Stimulated activated CD4-positive, alpha-beta T cell treated with anti-CD3 and anti-CD28 coated beads, Interleukin-12 subunit alpha, Interleukin-12 subunit beta, amount 100 ng/mL, for 24 hours (primary cell): ENCODE data around the gene USP24.

Experiments used
- DNase-seq, 2 experiments: peaks; one replicate each; pipeline ENCODE4 v3.0.0-alpha.2; 2020; ENCODE audit warnings: low read depth in 2 of 2

Gene USP24

DNA sequence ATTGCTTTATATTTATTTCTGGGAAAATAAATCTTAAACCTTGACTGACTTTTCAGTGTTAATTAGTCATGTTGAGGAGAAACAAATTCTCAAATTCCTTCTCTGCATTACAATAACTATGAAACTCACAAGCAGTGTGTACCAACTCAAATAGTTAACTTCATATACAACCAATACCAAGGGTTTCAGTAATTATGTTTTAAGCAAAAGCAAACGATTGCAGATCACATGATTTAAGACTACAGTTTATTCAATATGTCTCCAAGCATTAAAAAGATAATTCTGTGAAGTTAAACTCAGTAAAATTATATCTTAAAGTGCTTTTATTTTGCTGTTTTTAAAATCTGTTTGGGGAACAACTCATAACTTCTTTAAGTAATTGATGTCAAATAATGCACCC, 147.2 kb downstream of the USP24 start:
- no peak for DNase-seq

DNA sequence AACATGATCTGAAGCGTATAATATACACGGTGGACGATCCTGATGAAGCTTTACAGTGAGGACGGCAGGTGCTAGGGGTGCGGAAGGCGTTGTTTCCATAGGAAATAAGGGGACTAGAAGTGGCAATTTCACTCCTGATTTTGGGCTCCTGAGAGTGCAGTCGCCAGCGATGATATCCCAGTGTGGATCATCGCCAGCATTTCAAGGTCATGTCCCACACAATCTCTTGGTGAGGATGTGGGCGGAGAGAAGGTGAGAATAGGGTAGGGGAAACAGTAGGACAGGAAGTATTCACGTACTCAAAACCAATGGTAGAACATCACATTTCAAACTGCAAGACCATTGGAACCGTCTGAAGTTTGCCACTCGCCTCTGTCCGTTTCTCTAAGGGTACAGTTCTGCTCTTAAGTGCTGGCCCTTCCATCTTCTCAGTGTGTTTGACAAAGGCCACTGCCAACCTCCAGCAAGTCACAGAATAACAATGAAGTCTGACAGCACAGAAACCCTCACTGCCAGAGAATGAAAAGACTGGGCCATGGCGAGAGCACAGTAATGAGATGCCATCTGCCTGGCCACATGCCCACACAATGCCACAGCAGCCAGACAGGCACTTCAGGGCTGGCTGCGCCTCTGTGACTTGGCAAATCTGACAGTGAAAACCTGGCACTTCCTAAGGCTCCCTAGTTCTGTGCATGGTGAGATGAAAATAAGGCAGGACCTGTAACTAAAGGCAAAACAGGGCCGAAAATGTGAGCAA, 148.0 kb downstream of the USP24 start:
- DNase-seq = no peak

DNA sequence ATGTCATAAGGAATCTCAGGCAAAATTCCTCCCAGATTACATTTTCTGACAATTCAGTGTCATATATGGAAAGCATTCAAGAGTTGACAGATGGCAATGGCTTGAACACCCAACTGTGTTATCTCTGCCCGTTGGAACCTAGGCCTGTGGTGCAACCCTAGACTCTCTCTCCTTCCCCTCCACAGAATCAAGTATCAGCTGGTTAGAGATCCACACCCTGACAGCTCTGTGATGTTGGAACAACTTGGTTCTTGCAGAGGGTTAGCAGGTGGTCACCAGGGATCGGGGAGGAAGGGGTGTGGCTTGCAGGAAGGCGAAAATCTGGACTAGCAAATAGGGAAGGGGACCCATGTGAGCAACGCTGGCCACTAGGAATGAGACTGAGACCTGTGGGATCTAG, 149.5 kb downstream of the USP24 start:
- DNase-seq = no peak

DNA sequence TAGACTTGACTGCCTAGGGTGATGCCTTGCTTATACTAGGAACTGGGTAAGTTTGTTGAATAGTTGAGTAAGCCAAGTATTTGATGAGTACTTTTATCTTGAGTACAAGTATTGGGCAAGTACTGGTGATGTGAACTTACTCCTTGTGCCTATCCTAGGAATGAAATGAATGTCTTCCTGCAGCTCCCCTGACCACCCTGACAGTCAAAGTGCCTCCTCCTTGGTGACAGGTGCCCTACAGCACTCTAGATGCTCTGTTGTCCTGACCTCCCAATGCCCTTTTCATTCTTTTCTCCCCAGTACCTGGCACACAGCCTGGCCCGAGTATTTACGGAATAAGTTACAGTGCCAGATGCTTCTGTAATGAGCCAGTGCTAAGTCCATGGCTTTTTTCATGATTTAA, 150.3 kb downstream of the USP24 start:
- DNase-seq = no peak

DNA sequence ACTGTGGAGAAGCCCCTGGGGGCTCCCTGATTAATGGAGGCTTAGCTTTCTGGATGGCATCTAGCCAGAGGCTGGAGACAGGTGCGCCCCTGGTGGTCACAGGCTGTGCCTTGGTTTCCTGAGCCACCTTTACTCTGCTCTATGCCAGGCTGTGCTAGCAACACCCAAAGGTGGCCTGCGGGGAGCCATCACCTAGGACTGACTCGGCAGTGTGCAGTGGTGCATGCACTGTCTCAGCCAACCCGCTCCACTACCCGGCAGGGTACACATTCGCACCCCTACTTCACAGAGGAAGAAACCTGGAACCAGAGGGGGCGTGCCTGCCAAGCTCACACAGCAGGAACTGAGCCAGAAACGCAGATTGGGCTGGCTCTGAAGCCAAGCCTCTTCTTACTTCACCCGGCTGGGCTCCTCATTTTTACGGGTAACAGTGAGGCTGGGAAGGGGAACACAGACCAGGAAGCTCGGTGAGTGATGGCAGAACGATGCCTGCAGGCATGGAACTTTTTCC, 151.0 kb downstream of the USP24 start:
- no peak for DNase-seq

DNA sequence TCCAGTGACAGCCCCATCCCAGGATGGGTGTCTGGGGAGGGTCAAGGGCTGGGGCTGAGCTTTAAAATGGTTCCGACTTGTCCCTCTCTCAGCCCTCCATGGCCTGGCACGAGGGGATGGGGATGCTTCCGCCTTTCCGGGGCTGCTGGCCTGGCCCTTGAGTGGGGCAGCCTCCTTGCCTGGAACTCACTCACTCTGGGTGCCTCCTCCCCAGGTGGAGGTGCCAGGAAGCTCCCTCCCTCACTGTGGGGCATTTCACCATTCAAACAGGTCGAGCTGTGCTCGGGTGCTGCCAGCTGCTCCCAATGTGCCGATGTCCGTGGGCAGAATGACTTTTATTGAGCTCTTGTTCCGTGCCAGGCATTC, 151.6 kb downstream of the USP24 start:
- DNase-seq = no peak

DNA sequence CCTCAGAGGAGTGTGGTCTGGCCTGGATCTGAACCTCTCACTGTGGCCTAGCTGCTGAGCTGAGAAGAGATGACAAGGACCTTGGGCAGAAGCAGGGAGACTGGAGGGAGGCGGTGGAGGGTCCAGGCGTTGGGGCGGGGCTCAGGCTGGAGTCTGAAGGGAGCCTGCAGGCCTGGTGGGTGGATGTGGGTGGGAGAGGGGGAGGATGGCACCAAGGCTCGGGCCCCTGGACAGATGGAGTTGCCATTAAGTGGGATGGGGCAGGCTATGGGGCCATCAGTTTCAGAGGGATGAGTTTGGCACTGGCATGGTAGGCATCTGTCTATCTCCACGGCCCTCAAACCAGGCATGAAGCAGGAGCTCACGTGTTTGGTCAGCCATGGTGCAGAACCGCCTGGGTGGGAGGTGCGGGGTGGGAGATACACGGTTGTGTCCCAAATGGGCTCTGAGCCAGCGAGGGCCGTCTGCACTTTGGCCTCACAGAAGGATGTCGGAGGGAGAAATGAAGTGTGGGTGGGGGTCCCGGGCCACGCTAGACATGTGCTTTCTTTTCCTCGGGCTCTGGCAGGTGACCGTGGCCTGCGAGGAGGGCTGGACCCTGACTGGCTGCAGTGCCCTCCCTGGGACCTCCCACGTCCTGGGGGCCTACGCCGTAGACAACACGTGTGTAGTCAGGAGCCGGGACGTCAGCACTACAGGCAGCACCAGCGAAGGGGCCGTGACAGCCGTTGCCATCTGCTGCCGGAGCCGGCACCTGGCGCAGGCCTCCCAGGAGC, 152.2 kb downstream of the USP24 start:
- no peak for DNase-seq

DNA sequence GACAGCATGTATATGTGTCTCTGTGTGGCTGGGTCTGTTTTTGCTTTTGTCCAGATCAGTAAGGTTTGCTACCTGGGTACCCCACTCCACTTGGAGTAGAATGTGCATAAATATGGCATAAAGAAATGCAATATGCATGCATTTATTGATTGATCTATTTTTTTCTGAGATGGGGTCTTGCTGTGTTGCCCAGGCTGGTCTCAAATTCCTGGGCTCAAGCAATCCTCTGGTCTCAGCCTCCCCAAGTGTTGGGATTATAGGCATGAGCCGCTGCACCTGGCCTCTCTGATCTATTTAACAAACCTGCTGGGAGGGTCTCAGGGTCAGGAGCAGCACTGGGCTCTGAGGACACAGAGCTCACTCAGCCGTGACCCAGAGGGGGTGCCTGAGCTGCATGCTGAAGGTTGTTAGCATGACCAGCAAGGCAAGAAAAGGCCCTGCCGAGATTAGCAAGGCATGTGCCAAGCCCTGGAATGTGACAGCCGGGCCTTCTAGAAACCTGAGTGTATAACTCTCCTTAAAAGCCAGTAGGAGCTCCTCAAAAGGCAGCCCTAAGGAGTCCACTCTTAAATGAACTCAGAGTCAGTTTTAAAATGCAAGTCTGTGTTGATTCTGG, 153.3 kb downstream of the USP24 start:
- no peak for DNase-seq

DNA sequence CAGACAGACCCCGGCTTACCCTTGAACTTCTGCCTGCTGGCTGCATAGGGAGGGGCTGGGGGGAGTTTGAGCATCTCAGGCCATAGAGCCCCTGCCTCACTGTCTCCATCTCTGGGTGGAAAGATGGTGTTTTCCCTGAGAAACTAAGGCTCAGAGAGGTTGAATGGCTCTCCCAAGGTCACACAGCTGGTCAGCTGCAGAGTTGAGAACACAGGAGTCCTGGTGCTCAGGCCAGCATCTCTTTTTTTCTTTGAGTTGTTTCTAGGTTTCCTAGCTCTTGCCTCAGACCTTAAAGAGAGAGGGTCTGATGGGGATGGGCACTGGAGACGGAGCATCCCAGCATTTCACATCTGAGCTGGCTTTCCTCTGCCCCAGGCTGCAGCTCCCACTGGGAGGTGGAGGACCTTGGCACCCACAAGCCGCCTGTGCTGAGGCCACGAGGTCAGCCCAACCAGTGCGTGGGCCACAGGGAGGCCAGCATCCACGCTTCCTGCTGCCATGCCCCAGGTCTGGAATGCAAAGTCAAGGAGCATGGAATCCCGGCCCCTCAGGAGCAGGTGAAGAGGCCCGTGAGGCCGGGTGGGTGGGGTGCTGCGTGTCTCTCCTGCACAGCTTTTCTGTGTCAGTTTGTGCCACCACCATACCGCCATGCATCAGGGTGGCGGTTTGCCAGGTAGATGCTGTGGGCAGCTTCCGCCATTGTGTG, 154.0 kb downstream of the USP24 start:
- DNase-seq = no peak

DNA sequence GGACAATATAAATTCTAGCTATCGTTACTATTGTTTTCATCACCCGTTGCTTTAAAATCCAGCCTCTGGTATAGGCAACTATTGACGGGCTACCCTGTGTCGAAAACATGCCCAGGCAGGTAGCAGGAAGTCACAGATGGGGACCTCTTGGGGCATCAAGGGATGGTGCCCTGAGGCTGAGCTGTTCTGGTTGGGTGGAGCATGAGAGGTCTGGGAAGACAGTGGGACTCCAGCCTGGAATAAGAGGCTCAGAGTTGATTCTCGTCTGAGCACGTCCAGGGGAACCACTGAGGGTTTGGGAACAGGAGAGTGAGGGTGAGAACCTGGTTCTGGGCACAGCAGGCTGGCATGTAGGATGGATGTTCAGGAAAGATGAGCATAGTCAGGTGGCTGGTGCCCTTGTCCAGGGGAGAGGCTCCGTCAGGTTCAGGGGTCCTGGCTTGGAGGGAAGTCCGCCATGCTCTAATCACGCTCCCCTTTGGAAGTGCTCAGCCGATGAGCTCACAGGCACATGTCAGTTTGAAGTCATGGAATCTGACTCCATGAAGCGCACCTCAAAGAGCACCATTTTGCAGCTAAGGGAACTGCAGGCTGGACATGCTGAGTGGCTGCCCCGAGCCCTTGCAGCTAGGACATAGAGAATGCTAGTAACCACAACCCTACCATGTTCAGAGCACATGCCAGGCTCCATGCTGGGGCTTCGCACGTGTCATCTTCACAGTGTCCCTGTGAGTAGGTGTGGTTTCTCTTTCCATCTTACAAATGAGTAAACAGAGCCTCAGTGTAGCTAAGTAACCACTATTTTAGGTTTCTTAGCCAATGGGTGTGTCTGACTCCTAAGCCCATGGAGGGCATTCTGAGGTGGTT, 154.8 kb downstream of the USP24 start:
- DNase-seq = no peak

DNA sequence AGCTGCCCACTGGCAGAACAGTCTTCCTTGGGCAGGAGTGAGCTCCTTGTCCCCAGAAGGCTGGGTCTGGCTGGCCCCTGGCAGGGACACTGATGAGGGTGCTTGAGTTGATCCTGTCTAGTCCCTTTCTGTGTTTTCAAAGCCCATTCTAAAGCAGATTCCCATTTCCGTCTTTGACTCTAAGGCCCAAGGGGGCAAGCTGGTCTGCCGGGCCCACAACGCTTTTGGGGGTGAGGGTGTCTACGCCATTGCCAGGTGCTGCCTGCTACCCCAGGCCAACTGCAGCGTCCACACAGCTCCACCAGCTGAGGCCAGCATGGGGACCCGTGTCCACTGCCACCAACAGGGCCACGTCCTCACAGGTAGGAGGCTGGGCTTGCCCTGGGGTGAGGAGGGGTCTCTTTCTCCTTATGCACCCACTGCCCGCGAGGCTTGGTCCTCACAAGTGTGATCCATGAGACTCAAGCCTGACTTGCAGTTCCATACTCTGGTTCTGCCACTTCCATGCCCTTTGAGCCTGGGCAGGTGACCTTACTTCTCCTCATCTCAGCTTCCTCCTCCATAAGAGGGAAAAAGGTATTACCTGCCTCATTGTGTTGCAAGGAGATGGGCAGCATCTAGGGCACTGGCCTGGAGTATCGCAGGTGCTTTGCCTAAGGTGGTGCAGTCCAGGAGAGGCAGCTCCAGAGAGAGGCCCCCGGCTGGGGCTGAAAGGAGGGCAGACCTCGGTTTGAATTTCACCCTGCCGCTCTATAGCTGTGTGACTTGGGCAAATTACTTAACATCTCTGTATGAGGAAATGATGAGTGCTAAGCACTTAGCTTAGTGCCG, 155.6 kb downstream of the USP24 start:
- no peak for DNase-seq

DNA sequence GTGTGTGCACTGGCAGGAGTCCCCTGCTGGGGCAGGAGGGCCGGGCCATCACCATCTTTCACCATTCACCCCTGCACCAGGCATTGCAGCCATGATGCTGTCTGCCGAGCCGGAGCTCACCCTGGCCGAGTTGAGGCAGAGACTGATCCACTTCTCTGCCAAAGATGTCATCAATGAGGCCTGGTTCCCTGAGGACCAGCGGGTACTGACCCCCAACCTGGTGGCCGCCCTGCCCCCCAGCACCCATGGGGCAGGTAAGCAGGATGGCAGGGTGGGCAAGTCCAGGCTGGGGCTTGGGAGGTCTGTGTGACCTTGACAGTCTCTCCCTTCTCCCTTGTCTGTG, 157.2 kb downstream of the USP24 start:
- no peak for DNase-seq

DNA sequence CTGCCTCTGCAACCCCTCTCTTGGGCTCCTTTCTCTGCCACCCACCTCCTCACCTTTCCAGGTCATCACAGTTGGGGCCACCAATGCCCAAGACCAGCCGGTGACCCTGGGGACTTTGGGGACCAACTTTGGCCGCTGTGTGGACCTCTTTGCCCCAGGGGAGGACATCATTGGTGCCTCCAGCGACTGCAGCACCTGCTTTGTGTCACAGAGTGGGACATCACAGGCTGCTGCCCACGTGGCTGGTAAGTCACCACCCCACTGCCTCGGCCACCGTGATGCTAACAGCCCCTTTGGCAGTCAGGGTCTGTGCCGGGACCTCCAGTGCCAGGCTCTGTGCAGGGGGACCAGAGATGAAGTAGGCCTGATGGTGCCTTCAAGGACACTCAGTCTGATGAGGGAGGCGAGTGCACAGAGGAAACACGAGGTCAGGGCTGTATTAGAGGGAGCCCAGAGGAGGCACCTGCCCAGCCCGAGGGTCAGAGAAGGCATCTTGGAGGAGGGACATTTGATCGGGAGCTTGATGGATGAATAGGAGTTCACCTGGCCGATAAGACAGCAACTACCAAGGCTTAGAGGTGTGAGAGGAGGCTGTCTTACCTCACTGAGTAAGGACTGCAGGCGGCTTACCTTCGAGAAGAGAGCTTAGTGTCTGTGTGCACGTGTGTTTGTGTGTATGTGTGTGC, 157.8 kb downstream of the USP24 start:
- DNase-seq = no peak

DNA sequence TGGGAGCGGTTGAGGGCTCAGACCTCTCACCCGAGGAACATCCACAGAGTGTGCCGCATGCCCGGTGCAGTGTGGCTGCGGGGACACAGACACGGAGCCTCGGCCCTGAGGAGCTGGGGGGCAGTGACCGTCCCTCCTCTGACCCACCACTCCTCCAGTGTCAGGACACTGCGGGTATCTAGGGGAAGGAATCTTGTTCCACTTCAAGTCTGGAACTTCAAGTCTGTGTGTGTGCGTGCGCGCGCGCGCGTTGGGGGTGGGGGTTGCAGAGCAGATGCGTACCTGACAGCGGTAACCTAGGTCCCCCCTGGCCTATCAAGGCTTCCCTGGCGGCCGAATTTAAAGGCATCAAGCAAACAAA, 158.6 kb downstream of the USP24 start:
- DNase-seq = no peak

DNA sequence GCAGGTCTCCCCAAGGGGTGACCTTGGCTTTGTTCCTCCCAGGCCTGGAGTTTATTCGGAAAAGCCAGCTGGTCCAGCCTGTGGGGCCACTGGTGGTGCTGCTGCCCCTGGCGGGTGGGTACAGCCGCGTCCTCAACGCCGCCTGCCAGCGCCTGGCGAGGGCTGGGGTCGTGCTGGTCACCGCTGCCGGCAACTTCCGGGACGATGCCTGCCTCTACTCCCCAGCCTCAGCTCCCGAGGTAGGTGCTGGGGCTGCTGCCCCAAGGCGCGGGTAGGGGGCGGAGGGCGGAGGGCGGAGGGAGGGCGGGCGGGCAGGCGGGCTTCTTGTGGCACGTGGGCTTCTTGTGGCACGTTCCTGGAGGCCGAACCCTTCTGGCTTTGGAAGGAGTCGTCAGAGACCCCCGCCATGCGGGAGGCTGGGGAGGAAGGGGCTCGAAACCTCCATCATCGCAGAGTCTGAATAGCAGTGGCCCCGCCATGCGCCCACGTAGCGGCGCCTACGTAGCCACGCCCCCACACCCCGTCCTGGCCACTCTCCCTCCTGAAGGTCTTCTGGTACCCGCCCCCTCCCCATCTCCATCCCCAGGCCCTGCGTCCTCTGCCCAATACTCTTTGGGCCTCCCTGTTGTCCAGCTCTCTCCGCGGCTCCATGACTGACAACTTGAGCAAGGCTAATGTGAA, 159.1 kb downstream of the USP24 start:
- no peak for DNase-seq

DNA sequence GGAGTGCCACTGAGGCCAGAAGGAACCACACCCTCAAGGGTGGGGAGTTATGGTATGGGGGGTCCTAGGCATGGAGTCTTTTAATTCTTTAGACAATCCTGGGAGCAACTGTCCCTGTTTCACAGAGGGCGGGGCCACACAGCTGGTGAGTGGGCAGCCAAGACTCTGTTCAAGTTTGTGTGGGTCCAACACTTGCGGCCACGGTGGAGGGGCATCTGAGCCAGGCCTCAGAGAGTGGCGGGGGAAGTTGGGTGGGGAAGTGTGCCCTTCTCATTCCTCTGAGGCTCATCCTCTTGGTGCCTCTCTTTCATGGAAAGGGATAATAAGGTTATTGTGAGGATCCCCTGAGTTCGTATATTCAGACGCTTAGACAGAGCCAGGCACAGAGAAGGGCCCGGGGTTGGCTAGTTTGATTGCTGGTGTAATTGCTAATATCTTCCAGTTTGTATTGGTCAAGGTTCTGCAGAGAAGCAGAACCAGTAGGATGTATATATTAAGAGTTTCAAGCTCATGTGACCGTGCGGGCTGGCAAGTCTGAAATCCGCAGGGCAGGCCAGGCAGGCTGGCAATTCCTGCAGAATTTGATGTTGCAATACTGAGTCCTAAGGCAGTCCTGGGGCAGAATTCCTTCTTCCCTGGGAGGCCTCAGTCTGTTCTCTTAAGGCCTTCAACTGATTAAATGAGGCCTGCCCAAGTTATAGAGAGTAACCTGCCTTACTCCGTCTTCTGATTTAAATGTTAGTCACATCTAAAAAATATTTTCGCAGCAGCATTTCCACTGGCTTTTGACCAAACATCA, 159.9 kb downstream of the USP24 start:
- DNase-seq = no peak

DNA sequence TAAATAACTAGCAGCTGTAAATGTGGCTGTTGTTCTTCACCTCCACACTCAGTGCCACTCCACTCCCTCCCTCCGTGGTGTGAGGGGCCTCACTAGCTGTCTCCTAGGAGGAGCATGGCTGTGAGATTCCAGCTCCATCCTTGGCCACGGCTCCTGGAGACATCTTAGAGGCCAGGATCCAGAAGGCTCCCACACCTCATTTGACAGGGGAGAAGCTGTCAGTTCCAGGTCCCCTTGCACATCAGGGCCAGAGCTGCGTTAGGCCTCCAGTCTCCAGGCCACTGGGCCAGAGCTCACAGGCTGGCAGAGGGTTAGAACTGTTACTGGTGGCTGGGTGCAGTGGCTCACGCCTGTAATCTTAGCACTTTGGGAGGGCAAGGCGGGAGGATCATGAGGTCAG, 160.8 kb downstream of the USP24 start:
- no peak for DNase-seq

DNA sequence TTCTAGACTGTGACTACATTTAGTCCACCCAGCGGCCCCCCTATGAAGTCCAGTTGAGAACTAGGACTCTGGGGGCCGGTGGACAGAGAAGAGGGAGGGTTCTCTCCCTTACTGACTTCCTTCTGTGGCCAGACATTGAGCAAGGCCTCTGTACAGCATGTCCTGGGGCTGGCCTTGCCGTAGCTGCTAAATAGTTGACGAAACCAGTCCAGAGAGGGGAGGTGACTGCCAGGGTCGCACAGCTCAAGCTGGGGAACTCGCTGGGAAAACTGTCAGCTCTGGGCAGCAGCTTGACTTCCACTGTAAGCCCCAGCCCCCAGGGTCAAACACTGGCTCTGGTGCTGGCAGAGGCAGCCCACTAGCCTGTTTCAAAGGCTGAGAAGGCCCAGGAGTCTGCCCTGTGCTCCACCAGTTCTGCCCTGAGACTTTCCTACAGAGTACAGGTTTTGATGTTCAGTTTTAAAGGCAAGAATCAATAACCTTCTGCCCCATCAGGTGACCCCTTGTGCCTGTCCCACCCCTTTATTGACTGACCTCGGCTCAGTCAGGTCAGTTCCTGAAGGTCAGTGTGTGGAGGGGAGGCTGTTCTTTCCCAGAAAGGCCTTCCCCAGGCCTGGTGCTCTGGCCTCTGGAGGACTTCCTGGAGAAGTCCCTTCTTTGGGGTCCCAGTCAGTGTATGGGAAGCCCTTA, 161.8 kb downstream of the USP24 start:
- DNase-seq = no peak
